H1 (cell line): ENCODE measurements around the gene TNRC6C. TPM values are rescaled to one million over a fixed set of nuclear protein-coding genes. Genes with fewer than 3 reads are reported as not detected.

Experiments
- CBX5 ChIP-seq: fragments of 300-800, 300-1000 bp; sonication (generic); IDR thresholded peaks from 2 replicates; pipeline ENCODE4 v1.7.1; 2016; ENCODE audit warnings: antibody characterized with exemption, low read length, low read depth
- CHD7 ChIP-seq: fragments of 300-600 bp; sonication (generic); IDR thresholded peaks from 2 replicates; pipeline ENCODE4 v1.7.1; 2012; ENCODE audit warnings: low read length, moderate library complexity, mild to moderate bottlenecking, inconsistent platforms; ENCODE audit not compliant: insufficient replicate concordance
- EP300 ChIP-seq, 2 experiments: IDR thresholded peaks; 1 replicate in 1 of 2; 2 replicates in 1 of 2; pipeline ENCODE4 v1.6.1; 2011 to 2012; ENCODE audit warnings: low read depth in 2 of 2, low read length in 2 of 2, mild to moderate bottlenecking in 2 of 2, borderline replicate concordance in 1 of 2, inconsistent platforms in 1 of 2, moderate library complexity in 1 of 2
- EZH2 ChIP-seq: fragments of 200-600 bp; sonication (generic); IDR thresholded peaks from 2 replicates; pipeline ENCODE4 v1.7.1; 2012; ENCODE audit warnings: low read depth, mild to moderate bottlenecking, moderate library complexity, low read length, inconsistent platforms; ENCODE audit not compliant: severe bottlenecking
- KDM5A ChIP-seq: fragments of 200-600 bp; IDR thresholded peaks from 2 replicates; pipeline ENCODE4 v1.7.1; 2012; ENCODE audit warnings: mild to moderate bottlenecking, low read length, inconsistent platforms, mixed read lengths
- RBBP5 ChIP-seq: IDR thresholded peaks from 2 replicates; pipeline ENCODE4 v1.7.1; 2012; ENCODE audit warnings: low read depth, mild to moderate bottlenecking, inconsistent platforms, low read length, moderate library complexity, borderline replicate concordance
- RXRA ChIP-seq: IDR thresholded peaks from 2 replicates; pipeline ENCODE4 v1.6.1; 2011; ENCODE audit warnings: low read depth, mild to moderate bottlenecking, low read length, moderate library complexity; ENCODE audit not compliant: insufficient read depth
- SAP30 ChIP-seq: fragments of 300-600 bp; sonication (generic); IDR thresholded peaks from 2 replicates; pipeline ENCODE4 v1.7.1; 2012; ENCODE audit warnings: low read length, moderate library complexity, mild to moderate bottlenecking, inconsistent platforms; ENCODE audit not compliant: insufficient read depth, insufficient replicate concordance
- TCF12 ChIP-seq: IDR thresholded peaks from 2 replicates; pipeline ENCODE4 v1.6.1; 2011; ENCODE audit warnings: low read depth, mild to moderate bottlenecking, low read length
- USF2 ChIP-seq: IDR thresholded peaks from 2 replicates; pipeline ENCODE4 v1.6.1; 2011; ENCODE audit warnings: low read length, improper control_type of control experiment
- polyA plus RNA-seq, 7 experiments: library from polyadenylated mRNA; depleted of rRNA in 3 of 7; stranded (reverse) in 5 of 7; unstranded in 2 of 7; fragments of >200 nt in 5 of 7; fragments of 200-250 nt in 2 of 7; gene quantifications; 1 replicate in 5 of 7; 2 replicates in 1 of 7; 4 replicates in 1 of 7; pipeline versions ENCODE4 v1.2.1 to v1.2.3, GENCODE V29; 2011 to 2013; ENCODE audit warnings: missing spikeins in 2 of 7, mixed read lengths in 2 of 7
- total RNA-seq: library from RNA; stranded (reverse); fragmentation: NEBNext Ultra II Directional; extraction: Animal tissue kit (Norgen Biotek cat#: 25700); gene quantifications from 2 replicates; pipeline ENCODE4 v1.2.1, GENCODE V29; 2021

The TNRC6C gene
- total and polyA plus RNA-seq, 2 of the 8 experiments (the other 6 are each of a cell fraction or from before 2014, with no cell fraction given), result 2.8 to 28.9 TPM

GRCh38 chr17:78043031-78043430, 84.5 kb downstream of the TNRC6C start (continued):
- TF ChIP-seq CHD7 (no peak), EP300 (IDR thresholded peaks at IDR 0.05; ENCODE audit: borderline replicate concordance in 1 of 2, low read depth in 2 of 2, low read length in 2 of 2) (no peak), KDM5A (no peak), TCF12 (no peak), SAP30 (no peak), CBX5 (no peak), USF2 (no peak), RBBP5 (no peak), RXRA (no peak), EZH2 (no peak)
